ENCODE data around the gene PRAMEF14. TPM values are rescaled to one million over a fixed set of nuclear protein-coding genes. Genes with fewer than 3 reads are reported as not detected.

Gene PRAMEF14, protein sequence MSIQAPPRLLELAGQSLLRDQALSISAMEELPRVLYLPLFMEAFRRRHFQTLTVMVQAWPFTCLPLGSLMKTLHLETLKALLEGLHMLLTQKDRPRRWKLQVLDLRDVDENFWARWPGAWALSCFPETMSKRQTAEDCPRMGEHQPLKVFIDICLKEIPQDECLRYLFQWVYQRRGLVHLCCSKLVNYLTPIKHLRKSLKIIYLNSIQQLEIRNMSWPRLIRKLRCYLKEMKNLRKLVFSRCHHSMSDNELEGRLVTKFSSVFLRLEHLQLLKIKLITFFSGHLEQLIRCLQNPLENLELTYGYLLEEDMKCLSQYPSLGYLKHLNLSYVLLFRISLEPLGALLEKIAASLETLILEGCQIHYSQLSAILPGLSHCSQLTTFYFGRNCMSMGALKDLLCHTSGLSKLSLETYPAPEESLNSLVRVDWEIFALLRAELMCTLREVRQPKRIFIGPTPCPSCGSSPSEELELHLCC
- not detected for total RNA-seq

DNA sequence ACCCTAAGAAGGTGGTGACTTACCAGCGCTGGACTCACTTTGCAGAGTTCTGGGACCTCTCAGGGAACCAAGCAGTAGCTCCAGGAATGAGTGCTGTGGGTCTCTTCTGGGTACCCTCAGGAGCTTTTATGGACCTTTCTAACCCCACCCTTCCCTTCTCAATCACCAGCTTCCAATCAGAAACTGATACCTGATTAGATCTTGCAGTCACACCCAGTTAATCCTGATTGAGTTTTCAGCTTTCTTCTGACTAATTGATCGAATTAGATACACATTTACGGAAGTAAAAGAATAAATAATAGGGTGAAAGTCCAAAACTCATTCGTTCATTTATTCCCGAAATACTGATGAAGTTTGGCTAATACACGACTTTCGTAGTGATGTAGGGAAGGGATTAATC is at the start of gene PRAMEF14:
PRAMEF14 (minus strand) TSS at position 101 of the 400 bp plus-strand sequence. CDS start 1,820 bp downstream, outside the sequence.

DNA sequence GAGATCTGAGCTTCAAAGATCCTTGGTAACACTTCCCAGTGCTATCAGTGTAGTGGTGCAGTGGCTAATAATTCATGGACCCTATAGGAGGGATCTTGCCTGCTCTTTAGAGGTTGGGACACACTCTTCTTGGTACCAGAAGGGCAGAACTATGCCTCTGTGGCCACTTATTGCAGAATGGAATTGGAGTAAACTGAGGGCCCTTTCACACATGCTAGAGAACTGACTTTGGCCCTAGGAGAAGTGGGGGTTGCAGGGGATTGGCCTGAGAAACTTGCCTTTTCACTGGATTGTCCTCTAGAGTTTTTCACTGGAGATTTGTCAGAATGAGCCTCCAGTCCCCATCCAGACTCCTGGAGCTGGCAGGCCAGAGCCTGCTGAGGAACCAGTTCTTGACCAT is 42.4 kb upstream of the PRAMEF14 start, which contains the start of gene PRAMEF17:
PRAMEF17 (plus strand) TSS at position 301 of the 400 bp plus-strand sequence; CDS start at position 327, 26 bp downstream.

DNA sequence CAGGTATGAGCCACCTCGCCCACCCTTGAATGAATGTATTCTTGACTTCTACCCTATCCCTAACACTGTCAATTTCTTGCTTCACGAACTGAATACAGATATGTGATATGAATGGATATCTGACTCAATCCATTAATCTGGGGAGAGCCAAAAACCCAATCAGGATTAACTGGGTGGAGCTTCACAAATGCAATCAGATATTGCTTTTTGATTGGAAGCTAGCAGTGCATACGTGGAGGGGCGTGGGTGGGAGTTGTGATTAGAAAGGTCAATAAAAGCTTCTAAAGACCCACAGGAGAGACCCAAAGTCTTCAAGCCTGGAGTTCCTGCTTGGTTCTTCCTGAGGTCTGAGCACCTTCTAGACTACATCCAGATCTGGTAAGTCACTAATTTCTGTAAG is 31.7 kb downstream of the PRAMEF14 start, which contains the start of gene PRAMEF15:
PRAMEF15 (plus strand) TSS at position 301 of the 400 bp plus-strand sequence. CDS start 2,827 bp downstream, outside the sequence.

DNA sequence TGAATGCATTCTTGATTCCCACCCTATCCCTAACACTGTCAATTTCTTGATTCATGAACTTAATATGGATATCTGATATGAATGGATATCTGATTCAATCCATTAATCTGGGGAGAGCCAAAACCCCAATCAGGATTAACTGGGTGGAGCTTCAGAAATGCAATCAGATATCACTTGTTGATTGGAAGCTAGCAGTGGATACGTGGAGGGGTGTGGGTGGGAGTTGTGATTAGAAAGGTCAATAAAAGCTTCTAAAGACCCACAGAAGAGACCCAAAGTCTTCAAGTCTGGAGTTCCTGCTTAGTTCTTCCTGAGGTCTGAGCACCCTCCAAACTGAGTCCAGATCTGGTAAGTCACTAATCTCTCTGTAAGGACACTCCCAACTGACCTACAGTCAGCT is 43.7 kb downstream of the PRAMEF14 start, which contains the start of gene PRAMEF33:
PRAMEF33 (plus strand) TSS at position 301 of the 400 bp plus-strand sequence. CDS start 2,416 bp downstream, outside the sequence.

Other genes with a start within 250 kb of the PRAMEF14 start
- not detected for gene HNRNPCL2, start 230.3 kb downstream of the PRAMEF14 start, total RNA-seq
- gene PRAMEF26, start 191.1 kb downstream of the PRAMEF14 start, total RNA-seq = not detected
- gene HNRNPCL4, start 181.5 kb downstream of the PRAMEF14 start, total RNA-seq = not detected
- not detected for gene PRAMEF9, start 175.3 kb downstream of the PRAMEF14 start, total RNA-seq
- not detected for gene PRAMEF13, start 145.7 kb downstream of the PRAMEF14 start, total RNA-seq
- gene PRAMEF18, start 121.0 kb downstream of the PRAMEF14 start, total RNA-seq = not detected
- gene PRAMEF5, start 92.9 kb downstream of the PRAMEF14 start, total RNA-seq = not detected
- gene PRAMEF8, start 62.0 kb downstream of the PRAMEF14 start, total RNA-seq = not detected
- not detected for gene PRAMEF33, start 43.6 kb downstream of the PRAMEF14 start, total RNA-seq
- not detected for gene PRAMEF15, start 31.6 kb downstream of the PRAMEF14 start, total RNA-seq
- not detected for gene PRAMEF19, start 24.8 kb upstream of the PRAMEF14 start, total RNA-seq
- not detected for gene PRAMEF17, start 42.5 kb upstream of the PRAMEF14 start, total RNA-seq
- not detected for gene PRAMEF20, start 63.3 kb upstream of the PRAMEF14 start, total RNA-seq
- 7.4 TPM for gene LRRC38, start 166.9 kb upstream of the PRAMEF14 start, total RNA-seq
- 9.1 TPM for gene PDPN, start 236.7 kb upstream of the PRAMEF14 start, total RNA-seq

Data from metanephros (tissue), 1 donor.